ENCODE measurements around the gene MEMO1.
"Not testable (repeated sequence)": the region's sequence is repeated elsewhere in the genome, so short reads cannot be mapped to it uniquely, and the experiment has no call there.

The MEMO1 gene

GRCh38 chr2:32010670-32011484, at the start of gene MEMO1:
TSS of gene MEMO1 (minus strand) at chr2:32011008. CDS start at chr2:32010247, 761 bp downstream.
- peak; percentile 74 to 75 for ATAC-seq

DNA sequence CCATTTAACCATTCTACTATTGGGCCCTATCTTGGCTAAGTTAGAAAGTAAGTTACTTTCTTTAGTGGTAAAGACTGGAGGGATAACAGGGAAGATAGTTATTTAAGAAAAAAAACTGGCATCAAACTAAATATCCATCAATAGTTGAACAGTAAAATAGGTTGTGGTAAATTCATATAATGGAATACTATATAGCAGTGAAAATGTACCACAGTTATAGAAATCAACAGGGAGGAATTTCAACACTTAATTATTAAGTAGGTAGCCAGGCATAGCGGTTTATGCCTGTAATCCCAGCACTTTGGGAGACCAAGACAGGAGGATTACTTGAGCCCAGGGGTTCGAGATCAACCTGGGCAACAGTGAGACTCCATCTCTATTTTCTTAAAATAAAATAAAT, 49.5 kb upstream of the MEMO1 start:
- ATAC-seq = no peak

- ATAC-seq = no peak
Measured at GRCh38 chr2:32058130-32058529, 47.3 kb upstream of the MEMO1 start.

- ATAC-seq = not testable (repeated sequence)
Measured at GRCh38 chr2:32054583-32054982, 43.8 kb upstream of the MEMO1 start.

- no peak for ATAC-seq
Measured at GRCh38 chr2:32051836-32052439, 41.1 kb upstream of the MEMO1 start.

GRCh38 chr2:32043561-32043960, 32.8 kb upstream of the MEMO1 start:
- no peak for ATAC-seq

DNA sequence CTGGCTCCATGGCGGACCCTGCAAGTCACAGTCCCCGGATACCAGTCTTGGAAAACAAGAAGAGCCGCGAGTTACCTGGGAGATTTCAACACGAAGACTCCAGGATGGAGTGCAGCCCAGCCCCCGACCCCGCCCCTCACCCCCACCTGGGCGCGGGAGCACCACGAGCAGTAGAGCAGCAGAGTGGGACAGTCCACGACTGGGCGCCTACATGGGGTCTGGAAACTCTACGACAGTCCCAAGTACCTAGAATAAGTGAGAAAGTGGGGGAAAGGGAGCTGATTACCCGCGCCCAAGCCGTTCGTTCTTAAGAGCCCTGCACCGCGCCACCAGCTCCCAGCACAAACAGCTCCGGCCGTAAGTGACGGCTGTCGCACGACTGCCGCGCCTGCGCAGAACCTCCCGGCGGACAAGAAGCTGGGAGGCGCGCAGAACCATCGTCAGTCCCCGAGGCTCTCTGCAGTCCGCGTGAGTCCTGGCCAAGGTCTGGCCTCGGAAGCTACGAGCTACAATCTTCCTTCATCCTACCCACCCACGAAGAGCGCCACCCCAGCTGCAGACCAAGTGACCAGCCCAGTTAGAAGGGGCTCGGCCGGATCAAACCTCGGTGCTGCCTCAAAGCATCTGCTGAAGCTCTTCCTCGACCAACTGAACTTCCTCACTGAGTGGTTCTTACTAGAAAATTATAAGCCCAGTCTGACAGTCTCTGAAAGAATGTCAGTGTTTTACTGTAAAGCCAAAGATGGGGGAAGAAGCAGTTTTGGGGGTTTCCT, 28.8 kb upstream of the MEMO1 start, which contains the start of gene DPY30:
Gene DPY30, minus strand, starts transcription at position 359 of the 773 bp plus-strand sequence. Its CDS starts 349 bp downstream, at position 10.
- peak; percentile 94 to 98 for ATAC-seq

GRCh38 chr2:32034198-32034887, 23.5 kb upstream of the MEMO1 start:
- ATAC-seq = peak in 1 of 2 donors; percentile 24

DNA sequence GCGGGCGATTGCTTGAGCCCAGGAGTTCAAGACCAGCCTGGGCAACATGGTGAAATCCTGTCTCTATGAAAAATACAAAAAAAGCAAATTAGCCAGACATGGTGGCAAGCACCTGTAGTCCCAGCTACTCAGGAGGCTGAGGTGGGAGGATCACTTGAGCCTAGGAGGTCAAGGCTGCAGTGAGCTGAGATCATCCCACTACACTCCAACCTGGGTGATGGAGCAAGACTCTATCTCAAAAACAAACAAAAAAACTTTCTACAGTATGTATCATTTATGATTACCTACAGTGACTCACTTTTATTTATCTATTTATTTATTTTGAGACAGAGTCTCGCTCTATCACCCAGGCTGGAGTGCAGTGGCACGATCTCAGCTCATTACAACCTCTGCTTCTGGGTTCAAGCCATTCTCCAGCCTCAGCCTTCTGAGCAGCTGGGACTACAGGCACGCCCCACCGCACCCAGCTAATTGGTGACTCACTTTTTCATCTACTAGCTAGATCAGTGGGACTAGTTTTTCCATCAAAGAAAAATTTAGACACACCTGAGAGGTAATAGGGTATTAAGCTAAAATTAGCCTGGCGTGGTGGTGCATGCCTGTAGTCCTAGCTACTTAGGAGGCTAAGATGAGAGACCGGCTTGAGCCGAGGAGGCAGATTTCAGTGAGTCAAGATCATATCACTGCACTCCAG, 8.1 kb upstream of the MEMO1 start:
- not testable (repeated sequence) for ATAC-seq

DNA sequence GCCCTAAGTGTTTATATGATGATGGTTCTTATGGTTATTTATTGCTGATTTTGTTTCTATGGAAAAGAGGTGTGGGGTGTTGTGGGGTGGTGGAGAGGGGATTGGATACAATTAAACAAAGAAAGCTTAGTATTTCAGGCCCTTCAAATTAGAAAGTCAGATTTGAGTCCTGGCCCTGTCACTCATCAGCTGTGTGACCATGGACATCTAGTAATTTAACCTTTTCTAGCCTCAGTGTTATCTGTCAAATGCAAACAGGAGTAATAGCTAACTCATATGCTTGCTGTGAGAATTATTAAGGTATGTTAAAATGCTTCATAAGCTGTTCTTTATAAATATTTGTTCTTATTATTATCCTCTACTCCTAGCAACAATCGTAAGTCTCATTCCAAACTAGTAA, 2.1 kb upstream of the MEMO1 start:
- no peak for ATAC-seq

- ATAC-seq = no peak
Measured at GRCh38 chr2:32011485-32011960, 715 bp upstream of the MEMO1 start.

DNA sequence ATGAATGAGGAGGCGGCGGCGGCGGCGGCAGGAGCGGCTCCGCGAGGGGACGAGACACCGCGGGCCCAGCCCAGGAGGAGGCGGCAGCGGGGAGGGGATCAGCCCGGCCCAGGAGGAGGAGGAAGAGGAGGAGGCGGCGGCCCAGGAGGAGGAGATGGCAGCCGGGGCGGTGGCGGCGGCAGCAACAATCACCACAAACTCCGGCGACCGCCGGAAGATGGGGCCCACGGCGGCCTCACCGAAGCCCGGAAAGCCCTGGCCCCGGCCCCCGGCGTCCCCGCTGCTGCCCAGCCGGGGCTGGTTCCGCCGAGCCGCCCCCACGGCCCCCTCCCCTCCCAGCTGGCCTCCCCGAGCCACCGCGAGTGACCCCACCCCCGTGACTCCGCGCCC, 533 bp downstream of the MEMO1 start:
- peak; percentile 76 to 79 for ATAC-seq

GRCh38 chr2:32009516-32010256, 1.1 kb downstream of the MEMO1 start:
- peak; percentile 3 for ATAC-seq

- ATAC-seq = no peak
Measured at GRCh38 chr2:32008805-32009515, 1.8 kb downstream of the MEMO1 start.

DNA sequence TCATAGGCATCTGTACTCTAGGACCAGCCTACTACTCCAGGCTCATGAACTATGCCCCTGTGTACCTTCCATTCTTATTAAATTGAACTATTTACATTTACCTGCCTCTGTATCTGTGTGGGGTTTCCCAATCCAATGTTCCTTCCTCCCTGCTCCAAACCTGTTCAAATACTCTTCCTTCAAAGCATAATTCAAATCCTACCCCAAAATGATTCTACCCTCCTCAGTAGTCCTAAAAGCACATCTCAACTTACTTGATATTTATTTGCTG, 3.8 kb downstream of the MEMO1 start:
- no peak for ATAC-seq

DNA sequence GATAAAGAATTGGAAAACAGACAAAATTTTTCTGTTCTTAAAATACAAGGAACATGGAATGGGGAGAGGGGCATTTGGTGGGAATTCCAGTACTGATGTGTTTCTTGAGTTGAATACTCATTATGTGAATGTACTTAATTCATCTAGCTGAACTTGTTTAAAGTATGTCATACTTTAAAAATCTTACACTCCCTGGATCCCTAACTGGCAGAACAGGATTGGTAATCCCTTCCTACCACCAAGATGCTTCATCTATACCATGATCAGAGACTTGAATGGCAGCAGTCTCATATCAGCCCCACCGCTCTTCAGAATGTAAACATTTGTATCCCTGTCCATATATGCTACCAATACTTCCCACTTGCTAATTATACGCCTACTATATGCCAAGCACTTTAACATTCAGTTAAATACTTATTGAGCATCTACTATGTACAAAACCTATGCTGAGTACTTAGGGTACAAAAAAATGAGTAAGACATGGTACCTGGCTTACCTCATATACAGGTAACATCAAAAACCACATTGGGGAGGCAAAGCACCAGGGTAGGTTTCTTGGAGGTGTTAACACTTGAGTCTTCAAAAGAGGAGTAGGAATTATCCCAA, 5.3 kb downstream of the MEMO1 start:
- no peak for ATAC-seq

- ATAC-seq = no peak
Measured at GRCh38 chr2:32003791-32004190, 7.0 kb downstream of the MEMO1 start.

GRCh38 chr2:32002406-32002805, 8.4 kb downstream of the MEMO1 start:
- ATAC-seq = no peak

- no peak for ATAC-seq
Measured at GRCh38 chr2:31999438-31999837, 11.4 kb downstream of the MEMO1 start.

- peak in 1 of 2 donors; percentile 38 for ATAC-seq
Measured at GRCh38 chr2:31998731-31999383, 12.0 kb downstream of the MEMO1 start.

All from activated CD4-positive, CD25-positive, alpha-beta regulatory T cell treated with anti-CD3 and anti-CD28 coated beads, Interleukin-2, amount 50 U/mL, for 24 hours (primary cell).